Brain microvascular endothelial cell (primary cell): ENCODE measurements around the gene PCSK9.
A peak's percentile ranks its signal among the peaks of the same experiment; 100 is the strongest.
"Not testable (repeated sequence)": the region's sequence is repeated elsewhere in the genome, so short reads cannot be mapped to it uniquely, and the experiment has no call there.

Source experiments
- DNase-seq: peaks from one replicate; pipeline ENCODE4 v3.0.0-alpha.2; 2020
- H3K27ac ChIP-seq: fragments of 250-450 bp; sonication (Bioruptor Pico); 2 replicates; pipeline ENCODE4 v1.5.1; 2020; ENCODE audit warnings: mild to moderate bottlenecking, moderate library complexity
- H3K27me3 ChIP-seq: fragments of 250-450 bp; sonication (Bioruptor Pico); replicated peaks from 2 replicates; pipeline ENCODE4 v1.5.1; 2020; ENCODE audit warnings: mild to moderate bottlenecking
- H3K36me3 ChIP-seq: fragments of 250-450 bp; sonication (Bioruptor Pico); replicated peaks from 2 replicates; pipeline ENCODE4 v1.5.1; 2020; ENCODE audit warnings: mild to moderate bottlenecking
- H3K4me3 ChIP-seq: 2 replicates; pipeline ENCODE4 v1.5.1; 2011; ENCODE audit warnings: low read depth, mild to moderate bottlenecking, control low read depth, low read length, moderate library complexity
- in situ Hi-C: cut with HindIII; loops from 2 replicates; pipeline ENCODE4 v1.10.0; 2017; ENCODE audit warnings: low sequenced_read_pairs, low pct_ligation_motif_present
- TF ChIP-seq, protein P1 (sequence below): IDR thresholded peaks from 2 replicates; pipeline ENCODE4 v1.5.1; 2011; ENCODE audit warnings: low read depth, mild to moderate bottlenecking, moderate library complexity, low read length, control low read depth, inconsistent platforms; ENCODE audit errors: missing control alignments

Gene PCSK9

DNA sequence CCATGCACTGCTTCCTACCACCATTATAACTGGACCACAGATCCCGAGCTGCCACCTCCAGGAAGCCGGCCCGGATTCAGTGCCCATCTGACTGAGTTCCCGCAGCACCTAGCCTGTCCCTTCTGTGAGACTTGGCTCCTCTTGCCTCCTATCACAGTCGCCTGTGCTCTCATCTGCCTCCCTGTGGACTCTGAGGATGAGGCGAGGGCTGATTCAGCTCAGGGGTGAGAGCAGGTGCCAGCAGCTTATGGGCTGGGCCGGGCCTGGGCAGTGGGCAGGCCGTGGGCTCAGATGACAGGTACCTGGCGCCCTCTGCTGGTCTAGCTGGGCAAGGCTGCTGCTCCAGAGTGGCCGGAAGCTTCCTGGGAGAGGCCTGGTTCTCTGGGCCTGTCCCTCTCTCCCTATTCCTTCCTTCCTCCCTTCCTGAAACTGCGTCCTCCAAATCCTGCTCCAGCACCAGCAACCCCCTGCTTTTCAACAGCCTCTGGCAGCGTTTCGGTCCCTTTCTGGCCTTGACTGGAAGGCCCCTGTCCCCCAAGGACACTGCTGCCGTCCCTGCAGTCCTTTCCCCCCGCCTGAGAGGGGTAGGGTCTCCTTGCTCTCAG is 17.3 kb upstream of the PCSK9 start:
- in situ Hi-C loops: no loop called here
- DNase-seq: peak; percentile 83
- no peaks in the 10 kb centered on the region for H3K27me3 ChIP-seq
- TF ChIP-seq, protein P1, sequence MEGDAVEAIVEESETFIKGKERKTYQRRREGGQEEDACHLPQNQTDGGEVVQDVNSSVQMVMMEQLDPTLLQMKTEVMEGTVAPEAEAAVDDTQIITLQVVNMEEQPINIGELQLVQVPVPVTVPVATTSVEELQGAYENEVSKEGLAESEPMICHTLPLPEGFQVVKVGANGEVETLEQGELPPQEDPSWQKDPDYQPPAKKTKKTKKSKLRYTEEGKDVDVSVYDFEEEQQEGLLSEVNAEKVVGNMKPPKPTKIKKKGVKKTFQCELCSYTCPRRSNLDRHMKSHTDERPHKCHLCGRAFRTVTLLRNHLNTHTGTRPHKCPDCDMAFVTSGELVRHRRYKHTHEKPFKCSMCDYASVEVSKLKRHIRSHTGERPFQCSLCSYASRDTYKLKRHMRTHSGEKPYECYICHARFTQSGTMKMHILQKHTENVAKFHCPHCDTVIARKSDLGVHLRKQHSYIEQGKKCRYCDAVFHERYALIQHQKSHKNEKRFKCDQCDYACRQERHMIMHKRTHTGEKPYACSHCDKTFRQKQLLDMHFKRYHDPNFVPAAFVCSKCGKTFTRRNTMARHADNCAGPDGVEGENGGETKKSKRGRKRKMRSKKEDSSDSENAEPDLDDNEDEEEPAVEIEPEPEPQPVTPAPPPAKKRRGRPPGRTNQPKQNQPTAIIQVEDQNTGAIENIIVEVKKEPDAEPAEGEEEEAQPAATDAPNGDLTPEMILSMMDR: peak; percentile 96
- H3K4me3 ChIP-seq: no peak overlapping the region
- H3K27ac ChIP-seq: no peak overlapping the region
- no peaks in the 10 kb centered on the region for H3K36me3 ChIP-seq

DNA sequence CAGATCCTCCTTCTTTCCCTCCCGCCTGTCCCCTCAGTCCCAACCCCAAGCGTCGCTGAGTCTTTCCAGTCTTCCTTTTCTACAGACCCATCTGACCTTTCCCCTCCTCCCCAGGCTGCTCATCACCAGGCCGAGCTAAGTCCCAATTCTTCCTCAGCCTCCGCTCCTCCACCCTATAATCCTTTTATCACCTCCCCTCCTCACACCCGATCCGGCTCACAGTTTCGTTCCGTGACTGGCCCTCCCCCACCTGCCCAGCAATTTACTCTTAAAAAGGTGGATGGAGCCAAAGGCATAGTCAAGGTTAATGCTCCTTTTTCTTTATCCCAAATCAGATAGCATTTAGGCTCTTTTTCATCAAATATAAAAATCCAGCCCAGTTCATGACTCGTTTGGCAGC is 15.2 kb upstream of the PCSK9 start:
- H3K4me3 ChIP-seq, H3K36me3 ChIP-seq, DNase-seq, H3K27ac ChIP-seq, in situ Hi-C loops, H3K27me3 ChIP-seq: not testable (repeated sequence)

DNA sequence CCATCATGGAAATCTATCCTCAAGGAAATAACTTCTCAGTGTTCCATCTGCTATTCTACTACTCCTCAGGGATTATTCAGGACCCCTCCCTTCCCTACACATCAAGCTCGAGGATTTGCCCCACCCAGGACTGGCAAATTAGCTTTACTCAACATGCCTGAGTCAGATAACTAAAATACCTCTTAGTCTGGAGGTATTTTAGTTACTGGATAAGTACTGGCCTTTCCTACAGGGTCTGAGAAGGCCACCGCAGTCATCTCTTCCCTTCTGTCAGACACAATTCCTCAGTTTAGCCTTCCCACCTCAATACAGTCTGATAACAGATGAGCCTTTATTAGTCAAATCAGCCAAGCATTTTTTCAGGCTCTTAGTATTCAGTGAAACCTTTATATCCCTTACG is 12.7 kb upstream of the PCSK9 start:
- H3K27ac ChIP-seq, H3K27me3 ChIP-seq, DNase-seq, in situ Hi-C loops, H3K36me3 ChIP-seq, H3K4me3 ChIP-seq: not testable (repeated sequence)

DNA sequence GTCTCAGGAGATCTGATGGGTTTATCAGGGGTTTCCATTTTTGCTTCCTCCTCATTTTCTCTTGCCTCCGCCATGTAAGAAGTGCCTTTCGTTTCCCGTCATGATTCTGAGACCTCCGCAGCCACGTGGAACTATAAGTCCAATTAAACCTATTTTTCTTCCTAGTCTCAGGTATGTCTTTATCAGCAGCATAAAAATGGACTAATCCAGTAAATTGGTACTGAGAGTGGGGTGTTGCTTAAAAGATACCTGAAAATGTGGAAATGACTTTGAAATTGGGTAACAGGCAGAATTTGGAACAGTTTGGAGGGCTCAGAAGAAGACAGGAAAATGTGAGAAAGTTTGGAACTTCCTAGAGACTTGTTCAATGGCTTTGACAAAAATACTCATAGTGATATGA is 8.2 kb upstream of the PCSK9 start:
- in situ Hi-C loops, H3K36me3 ChIP-seq, H3K27me3 ChIP-seq, H3K27ac ChIP-seq, DNase-seq, H3K4me3 ChIP-seq: not testable (repeated sequence)

DNA sequence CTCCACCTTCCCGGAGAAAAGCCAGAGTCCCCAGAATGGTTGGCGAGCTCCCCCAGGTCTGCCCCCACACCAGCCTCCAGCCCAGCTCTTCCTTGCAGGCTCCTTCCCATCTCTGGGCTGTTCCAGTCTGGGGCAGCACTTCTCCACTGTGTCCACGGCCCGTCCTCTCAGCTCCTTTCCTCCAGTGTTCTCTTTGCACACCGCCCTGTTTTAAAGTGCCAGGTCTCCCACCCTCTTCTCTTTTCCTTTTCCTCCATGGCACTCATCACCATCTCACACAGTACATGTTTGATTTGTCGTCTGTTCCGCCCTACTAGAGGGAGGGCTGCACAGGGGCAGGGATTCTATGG is 6.1 kb upstream of the PCSK9 start:
- Histone ChIP-seq H3K36me3 (no peaks in the 10 kb centered on the region), H3K27ac (no peak overlapping the region), H3K27me3 (peaks cover 29% of the 10 kb centered on the region), H3K4me3 (no peak overlapping the region)
- TF ChIP-seq, protein P1: no peak
- in situ Hi-C loops: no loop called here
- no peak for DNase-seq

DNA sequence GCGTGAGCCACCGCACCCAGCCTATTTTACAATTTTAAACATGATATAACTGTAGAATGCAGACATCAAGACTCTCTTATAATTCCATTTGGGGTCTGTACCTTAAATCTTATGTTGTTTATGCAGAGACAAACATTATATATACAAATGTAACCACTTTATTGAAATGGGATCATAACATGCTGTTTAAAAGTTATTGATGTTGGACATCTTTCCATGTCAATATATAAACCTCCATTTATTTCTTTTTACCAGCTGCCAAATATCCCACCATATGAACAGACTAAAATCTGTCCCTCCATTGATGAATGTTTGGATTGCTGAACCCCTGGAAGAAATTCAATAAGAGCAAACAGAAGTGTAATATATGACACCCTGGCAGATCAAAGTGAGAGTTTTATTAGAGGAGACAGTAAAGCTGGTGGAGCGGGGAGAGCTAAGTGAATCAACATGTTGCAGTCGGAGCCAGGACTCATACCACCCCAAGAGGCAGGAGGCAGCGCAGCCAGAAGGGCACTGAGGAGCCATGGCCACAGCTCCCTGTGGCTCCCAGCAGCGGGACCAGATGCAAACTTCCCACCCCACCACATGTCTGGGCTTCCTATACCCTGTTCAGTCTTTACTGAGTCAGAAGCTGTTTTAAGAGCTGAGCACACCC is 4.7 kb upstream of the PCSK9 start:
- Histone ChIP-seq H3K27ac (no peak overlapping the region), H3K4me3 (no peak overlapping the region), H3K27me3 (peaks cover 41% of the 10 kb centered on the region), H3K36me3 (no peaks in the 10 kb centered on the region)
- TF ChIP-seq, protein P1: no peak
- in situ Hi-C loops: no loop called here
- DNase-seq: no peak

DNA sequence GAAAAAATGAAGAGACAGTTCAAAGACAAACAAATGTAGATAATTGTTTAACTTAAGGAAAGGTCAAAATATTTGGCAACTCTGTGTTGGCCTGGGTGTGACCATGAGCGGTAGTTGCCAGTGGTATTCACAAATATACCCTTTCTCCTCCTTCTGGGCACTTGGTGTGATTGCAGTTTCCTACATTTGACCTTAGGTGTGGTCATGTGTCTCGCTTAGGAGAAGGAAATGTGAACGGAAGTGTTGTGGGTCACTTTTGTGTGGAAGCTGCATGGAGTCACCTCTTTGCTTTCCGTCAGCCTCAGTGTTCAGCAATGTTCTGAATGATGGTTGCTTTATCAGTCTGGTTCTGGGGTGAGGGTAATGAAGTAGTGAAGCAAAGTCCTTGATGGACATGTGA is 3.4 kb upstream of the PCSK9 start:
- in situ Hi-C loops: no loop called here
- H3K27ac ChIP-seq: no peak overlapping the region
- H3K27me3 ChIP-seq: peaks cover 54% of the 10 kb centered on the region
- H3K36me3 ChIP-seq: no peaks in the 10 kb centered on the region
- TF ChIP-seq, protein P1: peak; percentile 15
- DNase-seq: no peak
- H3K4me3 ChIP-seq: no peak overlapping the region
